ENCODE measurements around the gene KRT38.

DNA sequence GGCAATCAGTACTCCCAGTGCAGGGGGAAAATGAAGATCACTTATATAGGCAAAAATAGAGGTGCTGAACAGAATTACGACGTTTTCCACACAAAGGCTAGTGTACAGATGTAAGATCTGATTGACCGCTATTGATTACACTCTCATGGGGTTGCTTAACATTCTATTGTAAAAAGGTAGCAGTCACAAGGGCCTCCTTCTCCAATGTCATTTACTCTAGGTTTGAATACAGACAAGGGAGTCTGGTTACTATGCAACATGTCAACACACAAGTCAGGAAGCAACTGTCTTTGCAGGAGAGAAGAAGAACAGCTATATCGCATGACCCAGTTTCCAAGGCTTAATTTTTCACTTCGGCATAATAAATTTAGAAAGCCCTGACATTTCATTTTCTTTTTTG, 24.3 kb downstream of the KRT38 start:
- TF ChIP-seq, protein P1, sequence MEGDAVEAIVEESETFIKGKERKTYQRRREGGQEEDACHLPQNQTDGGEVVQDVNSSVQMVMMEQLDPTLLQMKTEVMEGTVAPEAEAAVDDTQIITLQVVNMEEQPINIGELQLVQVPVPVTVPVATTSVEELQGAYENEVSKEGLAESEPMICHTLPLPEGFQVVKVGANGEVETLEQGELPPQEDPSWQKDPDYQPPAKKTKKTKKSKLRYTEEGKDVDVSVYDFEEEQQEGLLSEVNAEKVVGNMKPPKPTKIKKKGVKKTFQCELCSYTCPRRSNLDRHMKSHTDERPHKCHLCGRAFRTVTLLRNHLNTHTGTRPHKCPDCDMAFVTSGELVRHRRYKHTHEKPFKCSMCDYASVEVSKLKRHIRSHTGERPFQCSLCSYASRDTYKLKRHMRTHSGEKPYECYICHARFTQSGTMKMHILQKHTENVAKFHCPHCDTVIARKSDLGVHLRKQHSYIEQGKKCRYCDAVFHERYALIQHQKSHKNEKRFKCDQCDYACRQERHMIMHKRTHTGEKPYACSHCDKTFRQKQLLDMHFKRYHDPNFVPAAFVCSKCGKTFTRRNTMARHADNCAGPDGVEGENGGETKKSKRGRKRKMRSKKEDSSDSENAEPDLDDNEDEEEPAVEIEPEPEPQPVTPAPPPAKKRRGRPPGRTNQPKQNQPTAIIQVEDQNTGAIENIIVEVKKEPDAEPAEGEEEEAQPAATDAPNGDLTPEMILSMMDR (IDR thresholded peaks at IDR 0.05): no peak
- no peak for TF ChIP-seq POLR2A (IDR thresholded peaks at IDR 0.05)

Measured in testis (tissue), 2 donors.